Measurements from ENCODE around the gene FAM227B.

FAM227B gene

GRCh38 chr15:49301562-49301961 lies 319.1 kb downstream of the FAM227B start:
- H3K4me3 ChIP-seq (ENCODE audit: low read depth, low read length): no peak overlapping the region
- no peak for TF ChIP-seq CTCF (IDR thresholded peaks at IDR 0.05; ENCODE audit: low read depth, low read length)

- TF ChIP-seq CTCF (IDR thresholded peaks at IDR 0.05; ENCODE audit: low read depth, low read length): no peak
- no peak overlapping the region for H3K4me3 ChIP-seq (ENCODE audit: low read depth, low read length)
Measured at GRCh38 chr15:49300856-49301255, 319.8 kb downstream of the FAM227B start.

GRCh38 chr15:49297584-49297983 lies 323.0 kb downstream of the FAM227B start:
- H3K4me3 ChIP-seq (ENCODE audit: low read depth, low read length): no peak overlapping the region
- no peak for TF ChIP-seq CTCF (IDR thresholded peaks at IDR 0.05; ENCODE audit: low read depth, low read length)

GRCh38 chr15:49296258-49296657 lies 324.4 kb downstream of the FAM227B start:
- no peak for TF ChIP-seq CTCF (IDR thresholded peaks at IDR 0.05; ENCODE audit: low read depth, low read length)

GRCh38 chr15:49293941-49294340 lies 326.7 kb downstream of the FAM227B start:
- no peak for TF ChIP-seq CTCF (IDR thresholded peaks at IDR 0.05; ENCODE audit: low read depth, low read length)
- no peak overlapping the region for H3K4me3 ChIP-seq (ENCODE audit: low read depth, low read length)

More at GRCh38 chr15:49296258-49296657, 324.4 kb downstream of the FAM227B start:
- H3K4me3 ChIP-seq (ENCODE audit: low read depth, low read length): no peak overlapping the region

- H3K4me3 ChIP-seq (ENCODE audit: low read depth, low read length): no peak overlapping the region
- TF ChIP-seq CTCF (IDR thresholded peaks at IDR 0.05; ENCODE audit: low read depth, low read length): no peak
Measured at GRCh38 chr15:49290191-49290590, 330.4 kb downstream of the FAM227B start.

GRCh38 chr15:49288391-49288790 lies 332.2 kb downstream of the FAM227B start:
- TF ChIP-seq CTCF (IDR thresholded peaks at IDR 0.05; ENCODE audit: low read depth, low read length): no peak
- H3K4me3 ChIP-seq (ENCODE audit: low read depth, low read length): no peak overlapping the region

Measured in WI38 (cell line).